Stomach (tissue), 9 donors: Measurements from ENCODE around the gene ADTRP. TPM values are rescaled to one million over a fixed set of nuclear protein-coding genes. Genes with fewer than 3 reads are reported as not detected.

ENCODE experiments used
- DNase-seq, 2 donors: peaks; one replicate each; pipeline versions ENCODE4 v3.0.0 to v3.0.0-alpha.2; 2013 to 2019
- H3K27ac ChIP-seq, 5 donors: fragments of 200-600 bp in 4 of 5; sonication (generic) in 4 of 5; one replicate each; pipeline ENCODE4 v1.5.1; 2013 to 2019; ENCODE audit warnings: mild to moderate bottlenecking in 1 of 5, moderate library complexity in 1 of 5
- H3K27me3 ChIP-seq, 3 donors: fragments of 200-600 bp; sonication (generic); one replicate each; pipeline ENCODE4 v1.5.1; 2017 to 2019; ENCODE audit warnings: mixed run types in 1 of 3
- H3K36me3 ChIP-seq, 4 donors: fragments of 200-600 bp; sonication (generic); 1 replicate in 3 of 4; 2 replicates in 1 of 4; pipeline ENCODE4 v1.5.1; 2016 to 2019
- H3K4me1 ChIP-seq, 4 donors: fragments of 200-600 bp; sonication (generic); one replicate each; pipeline ENCODE4 v1.5.1; 2016 to 2019
- H3K4me3 ChIP-seq, 4 donors: fragments of 200-600 bp; sonication (generic) in 3 of 4; one replicate each; pipeline ENCODE4 v1.5.1; 2016 to 2019; ENCODE audit warnings: mild to moderate bottlenecking in 1 of 4
- H3K9me3 ChIP-seq, 4 donors: fragments of 200-600 bp; sonication (generic); one replicate each; pipeline ENCODE4 v1.5.1; 2016 to 2019
- CTCF ChIP-seq, 7 experiments: fragments of 450-650 bp in 4 of 7; fragments of 200-600 bp in 3 of 7; sonication (generic) in 3 of 7; IDR thresholded peaks; one replicate each; pipeline ENCODE4 v1.5.1; 2016 to 2019; ENCODE audit warnings: antibody characterized with exemption in 7 of 7, control low read depth in 2 of 7, mild to moderate bottlenecking in 1 of 7
- EP300 ChIP-seq: sonication (generic); formaldehyde crosslinking; IDR thresholded peaks from one replicate; pipeline ENCODE4 v1.6.1; 2017; ENCODE audit warnings: antibody characterized with exemption
- POLR2A ChIP-seq, 4 donors: fragments of 450-650 bp; IDR thresholded peaks; one replicate each; pipeline ENCODE4 v1.6.1; 2016; ENCODE audit warnings: antibody characterized with exemption in 4 of 4, control low read depth in 2 of 4, mild to moderate bottlenecking in 1 of 4, moderate library complexity in 1 of 4
- POLR2AphosphoS5 ChIP-seq, 3 donors: sonication (generic); formaldehyde crosslinking; IDR thresholded peaks; one replicate each; pipeline ENCODE4 v1.6.1; 2016; ENCODE audit warnings: antibody characterized with exemption in 3 of 3
- WGBS, 5 donors: extraction: QIAGEN DNeasy Blood & Tissue Kit in 3 of 5; methylation state at CpG; one replicate each; pipeline versions ENCODE4 v1.1.5 to v1.1.7; 2013 to 2018; 5-methylcytosine and 5-hydroxymethylcytosine counted together
- intact Hi-C: fragments of 100-400 bp; cut with DNase I; formaldehyde crosslinking; loops from one replicate; pipeline ENCODE4 v1.15.1; 2023; ENCODE audit warnings: low total_unique reads
- polyA plus RNA-seq, 3 donors: library from polyadenylated mRNA; stranded (reverse); fragments of 200-250 nt; gene quantifications; one replicate each; pipeline ENCODE4 v1.2.3, GENCODE V29; 2013
- total RNA-seq, 5 donors: library from RNA; depleted of rRNA; stranded (reverse); fragments of >200 nt; gene quantifications; one replicate each; pipeline versions ENCODE4 v1.1.0 to v1.2.3, GENCODE V29; 2014 to 2016
- donor health status: healthy with polysubstance abuse.
- donor health status: Bipolar disorder and iron deficiency.
- donor health status: healthy.

Gene ADTRP
- total and polyA plus RNA-seq, 8 donors, result 3.9 to 63.6 (median 20.8) TPM

GRCh38 chr6:11672256-11672655, 106.3 kb downstream of the ADTRP start:
- DNase-seq, result no peak
- no peak overlapping the region for H3K27ac ChIP-seq
- H3K36me3 ChIP-seq, result no peaks in the 10 kb centered on the region

GRCh38 chr6:11669696-11670095, 108.9 kb downstream of the ADTRP start:
- Histone ChIP-seq H3K9me3 (no peaks in the 10 kb centered on the region), H3K36me3 (no peaks in the 10 kb centered on the region), H3K4me3 (no peak overlapping the region), H3K27me3 (no peaks in the 10 kb centered on the region), H3K4me1 (no peaks in the 10 kb centered on the region), H3K27ac (no peak overlapping the region)
- WGBS, 5 donors, result 85 to 96% (median 92%) methylated on average over 4 of the region's 4 CpGs
- DNase-seq, result no peak
- no peak for TF ChIP-seq CTCF (IDR thresholded peaks at IDR 0.05)
- no peak for TF ChIP-seq POLR2A (IDR thresholded peaks at IDR 0.05)
- TF ChIP-seq POLR2AphosphoS5 (IDR thresholded peaks at IDR 0.05), result no peak
- intact Hi-C loops, result loop anchor here (10.0 kb wide), 1 partner anchor 555 kb away; no protein-coding TSS in a partner anchor

More at GRCh38 chr6:11672256-11672655, 106.3 kb downstream of the ADTRP start:
- TF ChIP-seq POLR2AphosphoS5 (IDR thresholded peaks at IDR 0.05) (no peak), CTCF (IDR thresholded peaks at IDR 0.05) (no peak), EP300 (no peak), POLR2A (IDR thresholded peaks at IDR 0.05) (no peak)
- no peaks in the 10 kb centered on the region for H3K4me1 ChIP-seq
- H3K4me3 ChIP-seq, result no peak overlapping the region
- intact Hi-C loops, result no loop called here
- H3K27me3 ChIP-seq, result no peaks in the 10 kb centered on the region
- H3K9me3 ChIP-seq, result no peaks in the 10 kb centered on the region

GRCh38 chr6:11668455-11668854, 110.1 kb downstream of the ADTRP start:
- Histone ChIP-seq H3K4me3 (no peak overlapping the region), H3K27ac (no peak overlapping the region), H3K27me3 (no peaks in the 10 kb centered on the region), H3K4me1 (no peaks in the 10 kb centered on the region), H3K9me3 (no peaks in the 10 kb centered on the region), H3K36me3 (no peaks in the 10 kb centered on the region)
- DNase-seq, result no peak
- TF ChIP-seq POLR2AphosphoS5 (IDR thresholded peaks at IDR 0.05) (no peak), POLR2A (IDR thresholded peaks at IDR 0.05) (no peak)
- intact Hi-C loops, result loop anchor here (10.0 kb wide), 1 partner anchor 556 kb away; no protein-coding TSS in a partner anchor
- 68 to 85% (median 76%) methylated on average over 4 of the region's 4 CpGs for WGBS, 5 donors

- Histone ChIP-seq H3K9me3 (no peaks in the 10 kb centered on the region), H3K36me3 (no peaks in the 10 kb centered on the region), H3K4me3 (no peak overlapping the region), H3K4me1 (no peaks in the 10 kb centered on the region), H3K27ac (no peak overlapping the region), H3K27me3 (no peaks in the 10 kb centered on the region)
- DNase-seq, result no peak
- intact Hi-C loops, result loop anchor here (10.0 kb wide), 1 partner anchor 557 kb away; no protein-coding TSS in a partner anchor
- 71 to 95% (median 89%) methylated on average over 2 of the region's 2 CpGs for WGBS, 5 donors
- TF ChIP-seq POLR2A (IDR thresholded peaks at IDR 0.05), result no peak
- TF ChIP-seq POLR2AphosphoS5 (IDR thresholded peaks at IDR 0.05), result no peak
- no peak for TF ChIP-seq CTCF (IDR thresholded peaks at IDR 0.05)
- no peak for TF ChIP-seq EP300
Measured at GRCh38 chr6:11667876-11668275, 110.7 kb downstream of the ADTRP start.

GRCh38 chr6:11665604-11666326, 112.8 kb downstream of the ADTRP start:
- WGBS, 5 donors, result 68 to 89% (median 83%) methylated on average over 2 of the region's 2 CpGs

More at GRCh38 chr6:11665604-11666326, 112.8 kb downstream of the ADTRP start:
- no peak for TF ChIP-seq POLR2AphosphoS5 (IDR thresholded peaks at IDR 0.05)
- TF ChIP-seq EP300, result no peak
- no peak for TF ChIP-seq CTCF (IDR thresholded peaks at IDR 0.05)
- TF ChIP-seq POLR2A (IDR thresholded peaks at IDR 0.05), result no peak
- Histone ChIP-seq H3K27me3 (no peaks in the 10 kb centered on the region), H3K4me1 (no peaks in the 10 kb centered on the region), H3K4me3 (no peak overlapping the region), H3K9me3 (no peaks in the 10 kb centered on the region), H3K27ac (no peak overlapping the region), H3K36me3 (no peaks in the 10 kb centered on the region)
- DNase-seq, result no peak
- intact Hi-C loops, result loop anchor here (10.0 kb wide), 1 partner anchor 559 kb away; no protein-coding TSS in a partner anchor
